ENCODE results near the gene FADS2.

The FADS2 gene

GRCh38 chr11:61905801-61906521 is 77.9 kb downstream of the FADS2 start:
- DNase-seq (ENCODE audit: low read depth): no peak
- in situ Hi-C loops (cut with HindIII; ENCODE audit: low sequenced_read_pairs): no loop called here
- H3K4me3 ChIP-seq (ENCODE audit: low read depth, low read length): no peak overlapping the region
- no peak for TF ChIP-seq CTCF (IDR thresholded peaks at IDR 0.05; ENCODE audit: low read depth, low read length, missing control alignments)

- H3K4me3 ChIP-seq (ENCODE audit: low read depth, low read length): no peak overlapping the region
- in situ Hi-C loops (cut with HindIII; ENCODE audit: low sequenced_read_pairs): no loop called here
- no peak for DNase-seq (ENCODE audit: low read depth)
- no peak for TF ChIP-seq CTCF (IDR thresholded peaks at IDR 0.05; ENCODE audit: low read depth, low read length, missing control alignments)
Observed at GRCh38 chr11:61906522-61906909, 78.4 kb downstream of the FADS2 start.

GRCh38 chr11:61907282-61907681 is 79.2 kb downstream of the FADS2 start:
- DNase-seq (ENCODE audit: low read depth): no peak
- in situ Hi-C loops (cut with HindIII; ENCODE audit: low sequenced_read_pairs): no loop called here
- TF ChIP-seq CTCF (IDR thresholded peaks at IDR 0.05; ENCODE audit: low read depth, low read length, missing control alignments): no peak
- no peak overlapping the region for H3K4me3 ChIP-seq (ENCODE audit: low read depth, low read length)

- H3K4me3 ChIP-seq (ENCODE audit: low read depth, low read length): no peak overlapping the region
- DNase-seq (ENCODE audit: low read depth): no peak
- in situ Hi-C loops (cut with HindIII; ENCODE audit: low sequenced_read_pairs): no loop called here
- TF ChIP-seq CTCF (IDR thresholded peaks at IDR 0.05; ENCODE audit: low read depth, low read length, missing control alignments): no peak
Observed at GRCh38 chr11:61907871-61908729, 80.0 kb downstream of the FADS2 start.

- no peak for DNase-seq (ENCODE audit: low read depth)
- no peak for TF ChIP-seq CTCF (IDR thresholded peaks at IDR 0.05; ENCODE audit: low read depth, low read length, missing control alignments)
- no peak overlapping the region for H3K4me3 ChIP-seq (ENCODE audit: low read depth, low read length)
- in situ Hi-C loops (cut with HindIII; ENCODE audit: low sequenced_read_pairs): no loop called here
Observed at GRCh38 chr11:61908730-61909316, 80.7 kb downstream of the FADS2 start.
